ENCODE data around the gene STMN1. TPM values are rescaled to one million over a fixed set of nuclear protein-coding genes. Genes with fewer than 3 reads are reported as not detected.

The STMN1 gene
- total RNA-seq, 2 experiments from 2014 or later, result 487 to 493 TPM

- ChIA-PET POLR2A (interaction anchor here (1.1 to 1.8 kb wide), 2 partner anchors 27 to 30 kb away, joined by 3 to 5 read pairs; no protein-coding TSS in a partner anchor), CTCF (no interaction called here)
- Mint-ChIP-seq H3K36me3 (ENCODE audit: low read depth) (no peaks in the 10 kb centered on the region), H3K4me1 (ENCODE audit: low read depth) (peaks cover 14% of the 10 kb centered on the region), H3K4me3 (no peak overlapping the region), H3K9me3 (no peaks in the 10 kb centered on the region), H3K27ac (no peak overlapping the region), H3K27me3 (peaks cover 6% of the 10 kb centered on the region)
- DNase-seq (no peak), ATAC-seq (no peak)
- TF ChIP-seq CTCF (IDR thresholded peaks at IDR 0.05), result no peak
- intact Hi-C loops (cut with micrococcal nuclease), result no loop called here
Observed at GRCh38 chr1:25927521-25928265, 21.5 kb upstream of the STMN1 start.

GRCh38 chr1:25926731-25927496 lies 20.7 kb upstream of the STMN1 start:
- Mint-ChIP-seq H3K36me3 (ENCODE audit: low read depth) (no peaks in the 10 kb centered on the region), H3K4me1 (ENCODE audit: low read depth) (peaks cover 21% of the 10 kb centered on the region), H3K27me3 (peaks cover 6% of the 10 kb centered on the region), H3K4me3 (no peak overlapping the region), H3K27ac (no peak overlapping the region), H3K9me3 (no peaks in the 10 kb centered on the region)
- no peak for ATAC-seq
- ChIA-PET POLR2A (interaction anchor here (1.1 to 1.8 kb wide), 2 partner anchors 28 to 29 kb away, joined by 3 to 5 read pairs; no protein-coding TSS in a partner anchor), CTCF (interaction anchor here (2.2 kb wide), 1 partner anchor 71 kb away, joined by 5 read pairs; the partner anchor contains the start of gene PAFAH2)
- DNase-seq, result no peak
- no peak for TF ChIP-seq CTCF (IDR thresholded peaks at IDR 0.05)
- intact Hi-C loops (cut with micrococcal nuclease), result no loop called here

- Mint-ChIP-seq H3K36me3 (ENCODE audit: low read depth) (no peaks in the 10 kb centered on the region), H3K27me3 (peaks cover 6% of the 10 kb centered on the region), H3K4me1 (ENCODE audit: low read depth) (peaks cover 22% of the 10 kb centered on the region), H3K27ac (no peak overlapping the region), H3K4me3 (no peak overlapping the region), H3K9me3 (no peaks in the 10 kb centered on the region)
- no peak for TF ChIP-seq CTCF (IDR thresholded peaks at IDR 0.05)
- intact Hi-C loops (cut with micrococcal nuclease), result no loop called here
- DNase-seq (no peak), ATAC-seq (no peak)
- CTCF ChIA-PET, result interaction anchor here (1.8 to 2.2 kb wide), 2 partner anchors 20 to 73 kb away, joined by 5 read pairs; partner anchors contain the start of gene PAFAH2
- POLR2A ChIA-PET, result interaction anchor here (0.9 kb wide), 1 partner anchor 19 kb away, joined by 5 read pairs; the partner anchor contains the start of gene STMN1
Observed at GRCh38 chr1:25924454-25924853, 18.2 kb upstream of the STMN1 start.

GRCh38 chr1:25922971-25923552 lies 16.8 kb upstream of the STMN1 start:
- Mint-ChIP-seq H3K9me3 (no peaks in the 10 kb centered on the region), H3K36me3 (ENCODE audit: low read depth) (no peaks in the 10 kb centered on the region), H3K27me3 (peaks cover 6% of the 10 kb centered on the region), H3K27ac (no peak overlapping the region), H3K4me1 (ENCODE audit: low read depth) (peaks cover 24% of the 10 kb centered on the region), H3K4me3 (peak overlapping the region; percentile 68)
- ChIA-PET POLR2A (interaction anchor here (0.8 to 4.1 kb wide), 8 partner anchors 11 to 160 kb away, joined by 3 to 32 read pairs (median 4); partner anchors contain the start of genes PAQR7 and STMN1), CTCF (interaction anchor here (1.2 to 3.7 kb wide), 3 partner anchors 18 to 74 kb away, joined by 4 to 18 read pairs (median 8); partner anchors contain the start of gene PAFAH2)
- intact Hi-C loops (cut with micrococcal nuclease), result no loop called here
- peak; percentile 26 for ATAC-seq
- peak; percentile 29 for DNase-seq
- no peak for TF ChIP-seq CTCF (IDR thresholded peaks at IDR 0.05)

Data from activated CD8-positive, alpha-beta T cell treated with anti-CD3 and anti-CD28 coated beads for 36 hours (primary cell).